GM18511 (cell line): ENCODE results near the gene DLG2.
"Not testable (repeated sequence)": the region's sequence is repeated elsewhere in the genome, so short reads cannot be mapped to it uniquely, and the experiment has no call there.

ENCODE experiments used
- ATAC-seq: cut with Tn5 transposase; IDR thresholded peaks from one replicate; pipeline ENCODE4 v1.9.1; 2021; ENCODE audit warnings: mild to moderate bottlenecking, moderate library complexity; ENCODE audit not compliant: unreplicated experiment

Gene DLG2

GRCh38 chr11:84316866-84317555 lies 1310.1 kb downstream of the DLG2 start:
- ATAC-seq, result no peak

- ATAC-seq, result no peak
Observed at GRCh38 chr11:84313830-84314359, 1313.2 kb downstream of the DLG2 start.

- no peak for ATAC-seq
Observed at GRCh38 chr11:84310268-84310667, 1316.9 kb downstream of the DLG2 start.

GRCh38 chr11:84308491-84308890 lies 1318.7 kb downstream of the DLG2 start:
- ATAC-seq, result not testable (repeated sequence)

- ATAC-seq, result no peak
Observed at GRCh38 chr11:84300092-84300491, 1327.1 kb downstream of the DLG2 start.

GRCh38 chr11:84297570-84297969 lies 1329.6 kb downstream of the DLG2 start:
- no peak for ATAC-seq

GRCh38 chr11:84295815-84296214 lies 1331.3 kb downstream of the DLG2 start:
- no peak for ATAC-seq

- ATAC-seq, result no peak
Observed at GRCh38 chr11:84292955-84293354, 1334.2 kb downstream of the DLG2 start.

GRCh38 chr11:84292006-84292405 lies 1335.1 kb downstream of the DLG2 start:
- no peak for ATAC-seq

GRCh38 chr11:84290647-84291046 lies 1336.5 kb downstream of the DLG2 start:
- ATAC-seq, result no peak

- ATAC-seq, result peak; percentile 99
Observed at GRCh38 chr11:84289381-84289906, 1337.7 kb downstream of the DLG2 start.

- ATAC-seq, result no peak
Observed at GRCh38 chr11:84273541-84273940, 1353.6 kb downstream of the DLG2 start.

- no peak for ATAC-seq
Observed at GRCh38 chr11:84270466-84270865, 1356.7 kb downstream of the DLG2 start.

GRCh38 chr11:84264066-84264465 lies 1363.1 kb downstream of the DLG2 start:
- no peak for ATAC-seq

GRCh38 chr11:84261707-84262106 lies 1365.4 kb downstream of the DLG2 start:
- ATAC-seq, result peak; percentile 44

- no peak for ATAC-seq
Observed at GRCh38 chr11:84260862-84261261, 1366.3 kb downstream of the DLG2 start.

GRCh38 chr11:84256618-84257017 lies 1370.5 kb downstream of the DLG2 start:
- ATAC-seq, result no peak

GRCh38 chr11:84255483-84255882 lies 1371.7 kb downstream of the DLG2 start:
- ATAC-seq, result no peak

GRCh38 chr11:84250834-84251613 lies 1376.1 kb downstream of the DLG2 start:
- ATAC-seq, result no peak

GRCh38 chr11:84249344-84250135 lies 1377.6 kb downstream of the DLG2 start:
- no peak for ATAC-seq

GRCh38 chr11:84247926-84248325 lies 1379.2 kb downstream of the DLG2 start:
- no peak for ATAC-seq
